ENCODE data around the gene ZNF428.

- TF ChIP-seq CTCF (IDR thresholded peaks at IDR 0.05) (no peak), POLR2A (IDR thresholded peaks at IDR 0.05) (no peak)
These were observed 9.4 kb upstream of the ZNF428 start for GRCh38 chr19:43628646-43629326.

Data from right lobe of liver (tissue), 4 donors.